Fibroblast of peridontal ligament (primary cell): ENCODE data around the gene NDUFAF5.

ENCODE experiments used
- DNase-seq: peaks from one replicate; pipeline ENCODE4 v3.0.0-alpha.2; 2010; ENCODE audit errors: extremely low read depth

Gene NDUFAF5

GRCh38 chr20:13821876-13822275, 37.0 kb downstream of the NDUFAF5 start:
- DNase-seq, result no peak

DNA sequence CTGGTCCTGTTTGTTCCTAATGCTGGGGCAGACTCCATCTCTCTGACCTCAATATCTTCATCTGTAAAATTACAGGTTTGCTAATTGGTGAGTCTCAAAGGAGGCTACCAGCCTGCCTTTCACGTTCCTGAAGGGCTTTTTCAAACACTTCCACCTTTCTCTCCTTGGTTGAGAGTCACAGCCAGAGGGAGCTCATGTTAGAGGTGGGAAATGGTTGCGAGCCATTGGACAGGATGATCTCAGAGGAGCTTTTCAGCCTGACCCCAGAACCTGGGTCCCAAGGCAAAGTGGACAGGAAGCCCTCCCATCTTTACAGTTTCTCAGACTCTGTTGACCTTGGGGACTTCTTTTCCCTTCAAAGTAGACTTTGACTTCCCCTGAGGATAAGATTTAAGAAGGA, 37.6 kb downstream of the NDUFAF5 start:
- no peak for DNase-seq

DNA sequence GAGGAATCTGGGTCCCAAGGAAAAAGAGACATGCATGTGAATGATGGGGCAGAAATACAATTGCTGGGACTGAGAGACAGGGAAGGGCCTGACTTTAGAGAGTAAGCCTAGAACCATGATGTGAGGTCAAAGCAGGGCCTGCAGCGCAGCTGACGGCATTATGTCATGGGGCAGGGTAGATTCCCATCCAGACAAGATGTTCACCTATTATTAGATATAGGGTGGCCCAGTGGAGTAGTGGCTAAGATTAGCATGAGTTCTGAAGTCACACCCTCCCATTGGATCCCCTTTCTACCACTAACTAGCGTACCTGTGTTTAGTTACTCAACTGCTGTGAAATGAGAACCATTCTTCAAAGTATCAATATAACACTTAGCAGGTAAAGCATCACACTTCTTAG, 39.6 kb downstream of the NDUFAF5 start:
- DNase-seq, result no peak

- DNase-seq, result no peak
Measured at GRCh38 chr20:13825465-13825864, 40.6 kb downstream of the NDUFAF5 start.

DNA sequence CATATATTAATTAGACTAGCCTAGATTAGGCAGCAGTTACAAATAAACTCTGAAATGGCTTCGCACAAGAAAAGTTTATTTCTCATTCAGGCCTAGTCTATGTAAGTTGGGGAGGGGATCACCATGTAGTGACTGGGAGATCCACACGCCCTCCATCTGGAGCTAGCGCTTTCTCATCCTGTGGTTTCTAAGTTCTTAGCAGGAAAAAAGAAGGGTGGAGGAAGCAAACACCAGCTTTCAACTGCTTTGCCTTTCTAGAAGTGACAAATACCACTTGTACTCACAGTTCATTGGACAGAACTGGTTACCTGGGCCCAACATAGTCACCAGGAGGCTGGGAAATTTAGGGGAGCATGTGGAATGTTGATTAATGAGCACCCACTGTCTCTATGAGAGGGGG, 46.6 kb downstream of the NDUFAF5 start:
- no peak for DNase-seq

- DNase-seq, result no peak
Measured at GRCh38 chr20:13838664-13839063, 53.8 kb downstream of the NDUFAF5 start.

DNA sequence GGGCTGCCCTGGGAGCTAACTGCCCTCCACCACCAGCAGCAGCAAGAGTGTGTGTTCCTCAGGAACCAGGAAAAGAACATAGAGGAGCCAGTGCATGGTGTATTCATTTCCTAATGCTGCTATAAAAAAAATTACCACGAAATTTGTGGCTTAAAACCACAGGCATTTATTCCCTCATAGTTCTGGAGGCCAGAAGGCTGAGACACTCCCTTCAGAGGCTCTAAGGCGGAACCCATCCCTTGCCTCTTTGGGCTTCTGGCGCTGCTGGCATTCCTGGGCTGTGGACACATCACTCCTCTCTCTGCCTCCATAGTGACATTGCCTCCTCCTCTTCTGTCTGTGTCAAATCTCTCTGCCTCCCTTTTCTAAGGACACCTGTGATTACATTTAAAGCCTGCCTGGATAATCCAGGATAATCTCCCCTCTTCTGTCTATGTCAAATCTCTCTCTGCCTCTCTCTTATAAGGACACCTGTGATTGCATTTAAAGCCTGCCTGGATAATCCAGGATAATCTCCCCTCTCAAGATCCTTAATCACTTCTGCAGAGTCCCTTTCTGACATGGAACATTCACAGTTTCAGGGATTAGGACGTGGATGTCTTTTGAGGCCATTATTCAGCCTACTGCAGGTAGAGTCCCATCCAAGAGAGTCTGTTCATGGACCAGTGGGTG, 54.7 kb downstream of the NDUFAF5 start:
- DNase-seq, result peak; percentile 75

GRCh38 chr20:13840093-13840465, 55.3 kb downstream of the NDUFAF5 start:
- DNase-seq, result no peak

DNA sequence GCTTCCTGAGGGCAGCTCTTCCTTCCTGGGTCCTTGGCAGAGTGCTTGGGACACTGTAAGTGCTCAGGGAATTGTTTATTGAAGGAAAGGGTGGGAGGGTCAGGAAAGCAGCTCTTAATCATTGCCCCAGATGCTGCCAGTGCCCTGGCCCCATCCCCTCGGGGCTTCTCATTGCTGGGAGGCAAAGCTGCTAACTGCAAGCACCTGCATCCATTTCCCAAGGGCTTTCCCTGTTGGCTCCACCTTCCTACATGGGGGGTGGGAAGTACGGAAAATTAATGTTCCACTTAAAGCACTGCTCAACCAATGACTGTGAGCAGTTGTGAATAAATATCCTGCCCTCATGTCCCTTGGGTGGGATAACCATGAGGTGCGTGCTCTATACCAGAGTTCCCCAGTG, 56.4 kb downstream of the NDUFAF5 start:
- DNase-seq, result no peak

- no peak for DNase-seq
Measured at GRCh38 chr20:13844296-13844695, 59.5 kb downstream of the NDUFAF5 start.

GRCh38 chr20:13851279-13851678, 66.5 kb downstream of the NDUFAF5 start:
- DNase-seq, result no peak

GRCh38 chr20:13852306-13852705, 67.5 kb downstream of the NDUFAF5 start:
- DNase-seq, result peak; percentile 23

GRCh38 chr20:13855613-13856012, 70.8 kb downstream of the NDUFAF5 start:
- DNase-seq, result no peak

DNA sequence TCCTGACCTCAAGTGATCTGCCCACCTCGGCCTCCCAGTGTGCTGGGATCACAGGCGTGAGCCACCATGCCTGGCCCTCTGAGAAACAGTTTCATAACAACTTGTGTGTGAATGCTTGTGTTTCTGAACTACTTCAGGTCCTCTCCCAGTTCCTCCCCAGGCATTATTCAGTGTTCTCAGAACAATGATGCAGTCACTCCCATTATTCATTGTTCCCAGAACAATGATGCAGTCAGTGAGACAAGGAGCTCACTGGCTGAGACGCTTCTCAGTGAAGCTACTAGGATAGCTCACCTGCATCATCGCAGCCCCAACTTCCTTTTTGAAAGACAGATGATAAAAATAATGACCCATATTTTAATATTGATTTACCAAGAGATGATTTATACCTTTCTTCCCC, 71.5 kb downstream of the NDUFAF5 start:
- no peak for DNase-seq

GRCh38 chr20:13857304-13857703, 72.5 kb downstream of the NDUFAF5 start:
- no peak for DNase-seq

DNA sequence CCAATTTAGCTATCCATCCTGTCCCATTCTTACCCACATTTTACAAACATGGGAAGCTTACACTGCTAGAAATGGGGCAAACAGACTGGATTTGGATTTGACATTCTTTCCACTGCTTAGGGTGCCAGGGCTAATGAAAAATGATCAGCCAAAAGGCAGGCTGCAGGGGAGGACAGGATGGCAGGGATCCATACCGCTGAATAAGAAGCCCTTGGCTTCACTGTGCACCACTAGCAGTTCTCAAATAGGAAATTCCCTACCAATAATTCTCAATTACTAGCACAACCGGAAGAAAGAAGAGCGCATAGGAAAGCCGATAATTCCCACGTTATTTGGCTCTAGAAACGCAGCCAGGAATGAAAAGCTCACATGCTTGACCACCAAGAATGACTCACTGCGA, 73.1 kb downstream of the NDUFAF5 start:
- DNase-seq, result no peak

- no peak for DNase-seq
Measured at GRCh38 chr20:13858439-13858838, 73.6 kb downstream of the NDUFAF5 start.

GRCh38 chr20:13858871-13859270, 74.0 kb downstream of the NDUFAF5 start:
- no peak for DNase-seq

GRCh38 chr20:13862245-13862644, 77.4 kb downstream of the NDUFAF5 start:
- DNase-seq, result no peak

DNA sequence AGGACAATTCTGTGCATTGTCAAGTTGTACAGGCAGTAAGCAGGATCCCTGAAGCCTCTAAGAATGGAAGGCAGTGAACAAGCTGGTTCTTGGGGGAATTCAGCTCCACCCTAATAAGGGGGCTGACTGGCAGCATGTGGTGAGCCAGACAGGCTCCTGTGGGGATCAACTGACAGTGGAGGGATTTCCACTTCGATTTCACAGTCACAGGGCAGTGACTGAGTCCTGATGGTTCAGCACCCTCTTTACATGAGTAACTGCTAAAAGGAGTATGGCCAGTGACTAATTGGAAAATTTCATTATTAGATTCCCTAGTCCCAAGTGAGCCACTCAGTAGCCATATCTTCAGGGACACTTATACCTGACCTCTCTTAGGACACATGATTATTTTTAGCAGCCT, 78.4 kb downstream of the NDUFAF5 start:
- DNase-seq, result no peak

DNA sequence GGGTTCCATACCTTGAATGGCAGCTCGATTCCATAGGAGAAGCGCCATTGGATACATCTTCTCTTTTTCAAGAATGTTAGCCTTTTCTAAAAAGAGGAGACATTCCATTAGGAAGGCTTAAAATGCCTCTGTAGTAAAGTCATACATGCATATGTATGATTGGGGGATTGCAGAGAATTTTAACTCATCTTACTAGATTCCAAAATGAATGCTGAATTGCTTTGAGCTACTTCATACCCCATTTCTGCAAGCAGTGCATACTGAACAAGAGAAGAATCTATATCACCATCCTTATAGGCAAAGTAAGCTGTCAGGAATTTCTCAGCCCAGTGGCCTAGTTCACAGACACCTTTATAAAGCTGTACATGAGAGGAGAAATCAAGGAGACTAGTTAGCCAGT, 80.3 kb downstream of the NDUFAF5 start:
- DNase-seq, result no peak

- DNase-seq, result peak; percentile 7
Measured at GRCh38 chr20:13865791-13866351, 81.0 kb downstream of the NDUFAF5 start.

- peak; percentile 19 for DNase-seq
Measured at GRCh38 chr20:13868331-13868730, 83.5 kb downstream of the NDUFAF5 start.

- no peak for DNase-seq
Measured at GRCh38 chr20:13870170-13870748, 85.4 kb downstream of the NDUFAF5 start.
